GM23338 (cell line): ENCODE results near the gene PDZD8. TPM values are rescaled to one million over a fixed set of nuclear protein-coding genes. Genes with fewer than 3 reads are reported as not detected.

Source experiments
- CREB1 ChIP-seq: fragments of 250-450 bp; sonication (Bioruptor Pico); IDR thresholded peaks from 2 replicates; pipeline ENCODE4 v1.5.0; 2020; ENCODE audit warnings: low read depth, mild to moderate bottlenecking, moderate library complexity
- JUNB ChIP-seq: IDR thresholded peaks from one replicate; pipeline ENCODE4 v1.6.1; 2016; ENCODE audit warnings: antibody characterized with exemption; ENCODE audit not compliant: unreplicated experiment
- POLR2AphosphoS5 ChIP-seq: IDR thresholded peaks from 2 replicates; pipeline ENCODE4 v1.6.1; 2016; ENCODE audit warnings: antibody characterized with exemption, low read depth
- ZNF114 ChIP-seq: fragments of 250-450 bp; sonication (Bioruptor Pico); IDR thresholded peaks from 2 replicates; pipeline ENCODE4 v1.5.0; 2020; ENCODE audit warnings: mild to moderate bottlenecking, moderate library complexity
- polyA plus RNA-seq: library from polyadenylated mRNA; unstranded; fragments of >200 nt; fragmentation: Nextera tagmentation; extraction: Ambion mirVana; gene quantifications from 2 replicates; pipeline ENCODE4 v1.2.1, GENCODE V29; 2016
- total RNA-seq: library from RNA; depleted of rRNA; stranded (reverse); fragments of >200 nt; shearing (Covaris generic); gene quantifications from 2 replicates; pipeline ENCODE4 v1.2.3, GENCODE V29; 2014
- TF ChIP-seq, protein P1 (sequence below): fragments of 250-450 bp; sonication (Bioruptor Pico); IDR thresholded peaks from 2 replicates; pipeline ENCODE4 v1.5.0; 2020; ENCODE audit warnings: mild to moderate bottlenecking, moderate library complexity
- TF ChIP-seq, protein P2 (sequence below): IDR thresholded peaks from one replicate; pipeline ENCODE4 v1.6.1; 2018; ENCODE audit warnings: antibody characterized with exemption; ENCODE audit not compliant: unreplicated experiment
- TF ChIP-seq, protein P3 (sequence below): IDR thresholded peaks from 2 replicates; pipeline ENCODE4 v1.6.1; 2016; ENCODE audit warnings: antibody characterized with exemption

PDZD8 gene
- total and polyA plus RNA-seq, 2 experiments from 2014 or later = 11.4 to 28.6 TPM

DNA sequence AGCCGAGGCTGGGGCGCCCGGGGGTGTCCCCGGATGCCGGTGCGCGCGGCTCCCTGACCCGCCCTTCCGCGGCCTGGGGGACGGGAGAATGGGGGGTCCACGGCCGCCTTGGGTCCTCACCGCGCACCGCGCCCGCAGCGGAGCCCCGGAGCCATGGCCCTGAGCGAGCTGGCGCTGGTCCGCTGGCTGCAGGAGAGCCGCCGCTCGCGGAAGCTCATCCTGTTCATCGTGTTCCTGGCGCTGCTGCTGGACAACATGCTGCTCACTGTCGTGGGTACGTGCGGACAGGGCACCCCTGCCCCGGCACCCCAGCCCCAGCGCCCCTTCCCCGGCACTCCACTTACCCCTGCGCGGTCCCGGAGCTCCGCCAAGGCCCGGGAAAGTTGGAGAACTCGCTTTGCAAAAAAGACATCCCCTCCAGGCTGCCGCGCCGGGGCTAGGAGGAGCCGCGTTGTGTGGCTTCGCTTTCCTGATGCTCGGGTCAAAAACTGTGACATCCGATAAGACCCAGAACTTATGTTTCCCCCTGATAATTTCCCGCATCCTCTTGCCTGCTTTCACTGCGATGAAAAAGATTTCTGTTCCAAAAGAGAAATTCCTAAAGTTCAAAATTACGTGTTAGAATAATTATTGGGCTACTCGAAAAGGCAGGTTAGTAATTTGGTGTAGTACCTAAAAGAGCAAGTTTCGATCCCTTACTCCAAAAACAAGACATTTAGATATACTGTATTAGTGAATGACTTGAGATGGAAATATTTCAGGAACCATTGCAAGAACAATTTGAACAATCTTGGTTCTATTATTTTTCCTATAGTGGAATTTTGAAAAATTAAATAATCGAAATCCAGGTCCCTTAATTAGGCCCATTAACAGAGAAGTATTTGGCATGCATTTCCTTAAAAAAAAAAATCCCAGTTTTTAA lies 133.4 kb downstream of the PDZD8 start (continued):
- TF ChIP-seq, protein P1, sequence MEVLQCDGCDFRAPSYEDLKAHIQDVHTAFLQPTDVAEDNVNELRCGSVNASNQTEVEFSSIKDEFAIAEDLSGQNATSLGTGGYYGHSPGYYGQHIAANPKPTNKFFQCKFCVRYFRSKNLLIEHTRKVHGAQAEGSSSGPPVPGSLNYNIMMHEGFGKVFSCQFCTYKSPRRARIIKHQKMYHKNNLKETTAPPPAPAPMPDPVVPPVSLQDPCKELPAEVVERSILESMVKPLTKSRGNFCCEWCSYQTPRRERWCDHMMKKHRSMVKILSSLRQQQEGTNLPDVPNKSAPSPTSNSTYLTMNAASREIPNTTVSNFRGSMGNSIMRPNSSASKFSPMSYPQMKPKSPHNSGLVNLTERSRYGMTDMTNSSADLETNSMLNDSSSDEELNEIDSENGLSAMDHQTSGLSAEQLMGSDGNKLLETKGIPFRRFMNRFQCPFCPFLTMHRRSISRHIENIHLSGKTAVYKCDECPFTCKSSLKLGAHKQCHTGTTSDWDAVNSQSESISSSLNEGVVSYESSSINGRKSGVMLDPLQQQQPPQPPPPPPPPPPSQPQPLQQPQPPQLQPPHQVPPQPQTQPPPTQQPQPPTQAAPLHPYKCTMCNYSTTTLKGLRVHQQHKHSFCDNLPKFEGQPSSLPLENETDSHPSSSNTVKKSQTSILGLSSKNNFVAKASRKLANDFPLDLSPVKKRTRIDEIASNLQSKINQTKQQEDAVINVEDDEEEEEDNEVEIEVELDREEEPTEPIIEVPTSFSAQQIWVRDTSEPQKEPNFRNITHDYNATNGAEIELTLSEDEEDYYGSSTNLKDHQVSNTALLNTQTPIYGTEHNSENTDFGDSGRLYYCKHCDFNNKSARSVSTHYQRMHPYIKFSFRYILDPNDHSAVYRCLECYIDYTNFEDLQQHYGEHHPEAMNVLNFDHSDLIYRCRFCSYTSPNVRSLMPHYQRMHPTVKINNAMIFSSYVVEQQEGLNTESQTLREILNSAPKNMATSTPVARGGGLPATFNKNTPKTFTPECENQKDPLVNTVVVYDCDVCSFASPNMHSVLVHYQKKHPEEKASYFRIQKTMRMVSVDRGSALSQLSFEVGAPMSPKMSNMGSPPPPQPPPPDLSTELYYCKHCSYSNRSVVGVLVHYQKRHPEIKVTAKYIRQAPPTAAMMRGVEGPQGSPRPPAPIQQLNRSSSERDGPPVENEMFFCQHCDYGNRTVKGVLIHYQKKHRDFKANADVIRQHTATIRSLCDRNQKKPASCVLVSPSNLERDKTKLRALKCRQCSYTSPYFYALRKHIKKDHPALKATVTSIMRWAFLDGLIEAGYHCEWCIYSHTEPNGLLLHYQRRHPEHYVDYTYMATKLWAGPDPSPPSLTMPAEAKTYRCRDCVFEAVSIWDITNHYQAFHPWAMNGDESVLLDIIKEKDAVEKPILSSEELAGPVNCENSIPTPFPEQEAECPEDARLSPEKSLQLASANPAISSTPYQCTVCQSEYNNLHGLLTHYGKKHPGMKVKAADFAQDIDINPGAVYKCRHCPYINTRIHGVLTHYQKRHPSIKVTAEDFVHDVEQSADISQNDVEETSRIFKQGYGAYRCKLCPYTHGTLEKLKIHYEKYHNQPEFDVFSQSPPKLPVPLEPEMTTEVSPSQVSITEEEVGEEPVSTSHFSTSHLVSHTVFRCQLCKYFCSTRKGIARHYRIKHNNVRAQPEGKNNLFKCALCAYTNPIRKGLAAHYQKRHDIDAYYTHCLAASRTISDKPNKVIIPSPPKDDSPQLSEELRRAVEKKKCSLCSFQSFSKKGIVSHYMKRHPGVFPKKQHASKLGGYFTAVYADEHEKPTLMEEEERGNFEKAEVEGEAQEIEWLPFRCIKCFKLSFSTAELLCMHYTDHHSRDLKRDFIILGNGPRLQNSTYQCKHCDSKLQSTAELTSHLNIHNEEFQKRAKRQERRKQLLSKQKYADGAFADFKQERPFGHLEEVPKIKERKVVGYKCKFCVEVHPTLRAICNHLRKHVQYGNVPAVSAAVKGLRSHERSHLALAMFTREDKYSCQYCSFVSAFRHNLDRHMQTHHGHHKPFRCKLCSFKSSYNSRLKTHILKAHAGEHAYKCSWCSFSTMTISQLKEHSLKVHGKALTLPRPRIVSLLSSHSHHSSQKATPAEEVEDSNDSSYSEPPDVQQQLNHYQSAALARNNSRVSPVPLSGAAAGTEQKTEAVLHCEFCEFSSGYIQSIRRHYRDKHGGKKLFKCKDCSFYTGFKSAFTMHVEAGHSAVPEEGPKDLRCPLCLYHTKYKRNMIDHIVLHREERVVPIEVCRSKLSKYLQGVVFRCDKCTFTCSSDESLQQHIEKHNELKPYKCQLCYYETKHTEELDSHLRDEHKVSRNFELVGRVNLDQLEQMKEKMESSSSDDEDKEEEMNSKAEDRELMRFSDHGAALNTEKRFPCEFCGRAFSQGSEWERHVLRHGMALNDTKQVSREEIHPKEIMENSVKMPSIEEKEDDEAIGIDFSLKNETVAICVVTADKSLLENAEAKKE = no peak
- TF ChIP-seq ZNF114 (CRISPR knock-in tag) = no peak
- TF ChIP-seq, protein P2, sequence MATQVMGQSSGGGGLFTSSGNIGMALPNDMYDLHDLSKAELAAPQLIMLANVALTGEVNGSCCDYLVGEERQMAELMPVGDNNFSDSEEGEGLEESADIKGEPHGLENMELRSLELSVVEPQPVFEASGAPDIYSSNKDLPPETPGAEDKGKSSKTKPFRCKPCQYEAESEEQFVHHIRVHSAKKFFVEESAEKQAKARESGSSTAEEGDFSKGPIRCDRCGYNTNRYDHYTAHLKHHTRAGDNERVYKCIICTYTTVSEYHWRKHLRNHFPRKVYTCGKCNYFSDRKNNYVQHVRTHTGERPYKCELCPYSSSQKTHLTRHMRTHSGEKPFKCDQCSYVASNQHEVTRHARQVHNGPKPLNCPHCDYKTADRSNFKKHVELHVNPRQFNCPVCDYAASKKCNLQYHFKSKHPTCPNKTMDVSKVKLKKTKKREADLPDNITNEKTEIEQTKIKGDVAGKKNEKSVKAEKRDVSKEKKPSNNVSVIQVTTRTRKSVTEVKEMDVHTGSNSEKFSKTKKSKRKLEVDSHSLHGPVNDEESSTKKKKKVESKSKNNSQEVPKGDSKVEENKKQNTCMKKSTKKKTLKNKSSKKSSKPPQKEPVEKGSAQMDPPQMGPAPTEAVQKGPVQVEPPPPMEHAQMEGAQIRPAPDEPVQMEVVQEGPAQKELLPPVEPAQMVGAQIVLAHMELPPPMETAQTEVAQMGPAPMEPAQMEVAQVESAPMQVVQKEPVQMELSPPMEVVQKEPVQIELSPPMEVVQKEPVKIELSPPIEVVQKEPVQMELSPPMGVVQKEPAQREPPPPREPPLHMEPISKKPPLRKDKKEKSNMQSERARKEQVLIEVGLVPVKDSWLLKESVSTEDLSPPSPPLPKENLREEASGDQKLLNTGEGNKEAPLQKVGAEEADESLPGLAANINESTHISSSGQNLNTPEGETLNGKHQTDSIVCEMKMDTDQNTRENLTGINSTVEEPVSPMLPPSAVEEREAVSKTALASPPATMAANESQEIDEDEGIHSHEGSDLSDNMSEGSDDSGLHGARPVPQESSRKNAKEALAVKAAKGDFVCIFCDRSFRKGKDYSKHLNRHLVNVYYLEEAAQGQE = no peak
- no peak for TF ChIP-seq POLR2AphosphoS5
- no peak for TF ChIP-seq CREB1
- TF ChIP-seq, protein P3, sequence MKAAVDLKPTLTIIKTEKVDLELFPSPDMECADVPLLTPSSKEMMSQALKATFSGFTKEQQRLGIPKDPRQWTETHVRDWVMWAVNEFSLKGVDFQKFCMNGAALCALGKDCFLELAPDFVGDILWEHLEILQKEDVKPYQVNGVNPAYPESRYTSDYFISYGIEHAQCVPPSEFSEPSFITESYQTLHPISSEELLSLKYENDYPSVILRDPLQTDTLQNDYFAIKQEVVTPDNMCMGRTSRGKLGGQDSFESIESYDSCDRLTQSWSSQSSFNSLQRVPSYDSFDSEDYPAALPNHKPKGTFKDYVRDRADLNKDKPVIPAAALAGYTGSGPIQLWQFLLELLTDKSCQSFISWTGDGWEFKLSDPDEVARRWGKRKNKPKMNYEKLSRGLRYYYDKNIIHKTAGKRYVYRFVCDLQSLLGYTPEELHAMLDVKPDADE = no peak
- no peak for TF ChIP-seq JUNB
